PC-9 (cell line): ENCODE results near the gene RHOJ. TPM values are rescaled to one million over a fixed set of nuclear protein-coding genes. Genes with fewer than 3 reads are reported as not detected.

ENCODE experiments used
- BruUV-seq: library from RNA; stranded (reverse); fragments of 400-500 nt; replicated peaks from 2 replicates; lab custom pipeline; 2021; lab: Mats Ljungman, UMichigan
- CTCF ChIA-PET: fragments of 300-600 bp; sonication (Branson Sonifier 250); formaldehyde crosslinking; loops from one replicate; lab custom pipeline; 2022; ENCODE audit warnings: antibody characterized with exemption; lab: Charles Lee
- POLR2A ChIA-PET: fragments of 300-600 bp; sonication (Branson Sonifier 250); formaldehyde crosslinking; loops from one replicate; lab custom pipeline; 2022; ENCODE audit warnings: antibody characterized with exemption; ENCODE audit not compliant: unreplicated experiment; lab: Charles Lee
- DNase-seq, 2 experiments: peaks; one replicate each; pipeline versions ENCODE4 v3.0.0 to v3.0.0-alpha.2; 2015 to 2022; ENCODE audit warnings: mixed read lengths in 1 of 2
- H2AFZ ChIP-seq: fragments of 200-600 bp; sonication (generic); 2 replicates; pipeline ENCODE4 v1.8.1; 2017; ENCODE audit warnings: antibody characterized with exemption
- H3F3A ChIP-seq: fragments of 200-600 bp; sonication (generic); 2 replicates; pipeline ENCODE4 v1.8.1; 2017; ENCODE audit warnings: antibody characterized with exemption, mild to moderate bottlenecking, low read depth; ENCODE audit not compliant: insufficient read depth
- H3K27ac ChIP-seq: fragments of 200-600 bp; sonication (generic); 2 replicates; pipeline ENCODE4 v1.6.1; 2016; ENCODE audit warnings: mixed run types
- H3K27me3 ChIP-seq: fragments of 200-600 bp; sonication (generic); 2 replicates; pipeline ENCODE4 v1.6.1; 2016; ENCODE audit warnings: low read depth, mixed run types; ENCODE audit not compliant: insufficient read depth
- H3K36me3 ChIP-seq: fragments of 200-600 bp; sonication (generic); 2 replicates; pipeline ENCODE4 v1.6.1; 2016; ENCODE audit warnings: low read depth, mixed run types
- H3K4me1 ChIP-seq: fragments of 200-600 bp; sonication (generic); replicated peaks from 2 replicates; pipeline ENCODE4 v1.6.1; 2016; ENCODE audit warnings: mixed run types; ENCODE audit not compliant: insufficient read depth
- H3K4me2 ChIP-seq: fragments of 200-600 bp; sonication (generic); 2 replicates; pipeline ENCODE4 v1.6.1; 2017; ENCODE audit warnings: mixed run types
- H3K4me3 ChIP-seq: fragments of 200-600 bp; sonication (generic); 2 replicates; pipeline ENCODE4 v1.6.1; 2016; ENCODE audit warnings: mixed run types
- H3K79me2 ChIP-seq: fragments of 200-600 bp; sonication (generic); 2 replicates; pipeline ENCODE4 v1.6.1; 2017; ENCODE audit warnings: low read depth, mixed run types
- H3K9me2 ChIP-seq: fragments of 200-600 bp; sonication (generic); 2 replicates; pipeline ENCODE4 v1.8.1; 2017; ENCODE audit warnings: mild to moderate bottlenecking; ENCODE audit not compliant: insufficient read depth
- H3K9me3 ChIP-seq: fragments of 200-600 bp; sonication (generic); 2 replicates; pipeline ENCODE4 v1.8.1; 2016; ENCODE audit warnings: low read depth; ENCODE audit not compliant: insufficient read depth
- H4K20me1 ChIP-seq: fragments of 200-600 bp; sonication (generic); 2 replicates; pipeline ENCODE4 v1.8.1; 2017; ENCODE audit not compliant: insufficient read depth
- EZH2 ChIP-seq: fragments of 200-600 bp; sonication (generic); IDR thresholded peaks from 2 replicates; pipeline ENCODE4 v1.8.0; 2017; ENCODE audit warnings: antibody characterized with exemption, low read depth
- intact Hi-C: fragments of 100-400 bp; cut with micrococcal nuclease; formaldehyde crosslinking; loops from one replicate; pipeline ENCODE4 v1.10.0; 2022; ENCODE audit not compliant: unreplicated experiment
- total RNA-seq: library from RNA; stranded (reverse); gene quantifications from 2 replicates; pipeline ENCODE4 v1.2.3, GENCODE V29; 2021
- TF ChIP-seq, protein P1 (sequence below): fragments of 200-600 bp; sonication (generic); conservative IDR thresholded peaks from 2 replicates; pipeline ENCODE4 v1.6.1; 2017; ENCODE audit warnings: mixed run types, antibody characterized with exemption, mild to moderate bottlenecking, moderate library complexity

The RHOJ gene
- total RNA-seq, 1 experiment from 2014 or later, result not detected

DNA sequence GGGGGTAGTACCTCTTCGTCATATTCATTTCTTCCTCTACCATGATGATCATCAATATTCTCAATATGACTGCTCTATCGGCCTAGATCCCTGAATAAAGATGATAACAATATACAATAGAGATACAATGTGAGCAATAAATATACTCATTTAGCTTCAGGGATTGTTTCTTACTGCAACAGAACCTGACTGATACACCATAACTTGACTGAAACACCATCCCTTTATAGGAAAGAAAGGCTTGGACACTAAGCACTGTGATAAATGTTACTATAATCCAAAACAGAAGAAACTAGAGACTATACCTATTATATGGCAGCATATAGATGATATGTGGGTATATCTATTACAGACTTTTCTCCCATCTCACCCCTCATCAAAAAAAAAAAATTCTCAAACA, 1.2 kb upstream of the RHOJ start:
- CTCF ChIA-PET, result no interaction called here
- TF ChIP-seq EZH2, result no peak
- TF ChIP-seq, protein P1, sequence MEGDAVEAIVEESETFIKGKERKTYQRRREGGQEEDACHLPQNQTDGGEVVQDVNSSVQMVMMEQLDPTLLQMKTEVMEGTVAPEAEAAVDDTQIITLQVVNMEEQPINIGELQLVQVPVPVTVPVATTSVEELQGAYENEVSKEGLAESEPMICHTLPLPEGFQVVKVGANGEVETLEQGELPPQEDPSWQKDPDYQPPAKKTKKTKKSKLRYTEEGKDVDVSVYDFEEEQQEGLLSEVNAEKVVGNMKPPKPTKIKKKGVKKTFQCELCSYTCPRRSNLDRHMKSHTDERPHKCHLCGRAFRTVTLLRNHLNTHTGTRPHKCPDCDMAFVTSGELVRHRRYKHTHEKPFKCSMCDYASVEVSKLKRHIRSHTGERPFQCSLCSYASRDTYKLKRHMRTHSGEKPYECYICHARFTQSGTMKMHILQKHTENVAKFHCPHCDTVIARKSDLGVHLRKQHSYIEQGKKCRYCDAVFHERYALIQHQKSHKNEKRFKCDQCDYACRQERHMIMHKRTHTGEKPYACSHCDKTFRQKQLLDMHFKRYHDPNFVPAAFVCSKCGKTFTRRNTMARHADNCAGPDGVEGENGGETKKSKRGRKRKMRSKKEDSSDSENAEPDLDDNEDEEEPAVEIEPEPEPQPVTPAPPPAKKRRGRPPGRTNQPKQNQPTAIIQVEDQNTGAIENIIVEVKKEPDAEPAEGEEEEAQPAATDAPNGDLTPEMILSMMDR, result no peak
- intact Hi-C loops, result no loop called here
- Histone ChIP-seq H4K20me1 (no peaks in the 10 kb centered on the region), H3K4me2 (no peak overlapping the region), H3K27ac (no peak overlapping the region), H2AFZ (no peak overlapping the region), H3K27me3 (no peaks in the 10 kb centered on the region), H3K9me2 (0 out of 2 replicates have a peak, but pooled peaks cover 5% of the 10 kb centered on the region), H3K4me3 (no peak overlapping the region), H3K9me3 (no peaks in the 10 kb centered on the region), H3K79me2 (no peaks in the 10 kb centered on the region), H3K36me3 (no peaks in the 10 kb centered on the region), H3K4me1 (no peaks in the 10 kb centered on the region), H3F3A (no peaks in the 10 kb centered on the region)
- BruUV-seq, result no TSS peak
- POLR2A ChIA-PET, result no interaction called here
- no peak for DNase-seq

DNA sequence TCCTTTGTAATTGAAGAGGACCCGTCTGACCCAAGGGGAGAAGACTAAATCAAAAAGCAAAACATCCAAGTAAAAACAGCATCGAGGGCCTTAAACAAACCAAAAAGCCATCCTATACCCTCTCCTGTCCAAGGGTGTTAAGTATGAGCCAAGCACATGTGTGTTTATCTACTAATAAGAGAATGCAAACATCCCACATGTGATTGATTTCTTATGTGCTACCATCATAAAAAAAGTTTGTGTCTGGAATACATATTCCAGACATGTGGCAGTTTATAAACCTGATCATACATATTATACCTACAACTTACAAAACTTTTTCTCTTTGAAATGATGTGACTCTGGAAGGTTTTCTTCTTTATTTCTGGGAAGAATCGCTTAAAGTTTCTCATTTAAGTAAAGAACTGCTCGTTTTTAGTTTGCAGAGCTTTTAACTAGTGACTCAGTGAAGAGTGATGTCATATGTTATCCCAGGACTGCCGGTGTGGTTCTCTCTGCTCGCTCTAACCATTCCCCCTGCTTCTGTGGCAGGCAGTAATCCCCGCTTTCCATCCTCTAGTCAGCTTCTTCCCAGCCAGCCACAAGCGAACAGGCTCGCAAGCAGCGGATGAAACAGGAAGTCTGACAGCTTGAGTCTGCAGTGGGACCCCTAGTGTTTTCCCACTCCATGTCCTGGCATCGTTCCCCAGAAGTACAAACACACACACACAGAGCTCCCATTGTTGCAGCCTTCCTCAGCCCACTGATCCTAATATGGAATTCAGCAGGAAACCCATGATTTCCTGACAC, 431 bp upstream of the RHOJ start:
- ChIA-PET CTCF (no interaction called here), POLR2A (interaction anchor here (0.6 kb wide), 2 partner anchors 388 to 510 kb away, joined by 3 to 13 read pairs; no protein-coding TSS in a partner anchor)
- Histone ChIP-seq H3K9me3 (no peaks in the 10 kb centered on the region), H4K20me1 (no peaks in the 10 kb centered on the region), H3K27ac (no peak overlapping the region), H3K27me3 (no peaks in the 10 kb centered on the region), H3K4me2 (no peak overlapping the region), H3K9me2 (0 out of 2 replicates have a peak, but pooled peaks cover 5% of the 10 kb centered on the region), H3K4me3 (no peak overlapping the region), H3K4me1 (no peaks in the 10 kb centered on the region), H3K36me3 (no peaks in the 10 kb centered on the region), H3K79me2 (no peaks in the 10 kb centered on the region), H2AFZ (no peak overlapping the region), H3F3A (no peaks in the 10 kb centered on the region)
- TF ChIP-seq, protein P1, result no peak
- TF ChIP-seq EZH2, result no peak
- peak in 1 of 2 experiments; percentile 28 for DNase-seq
- intact Hi-C loops, result no loop called here
- BruUV-seq, result no TSS peak

DNA sequence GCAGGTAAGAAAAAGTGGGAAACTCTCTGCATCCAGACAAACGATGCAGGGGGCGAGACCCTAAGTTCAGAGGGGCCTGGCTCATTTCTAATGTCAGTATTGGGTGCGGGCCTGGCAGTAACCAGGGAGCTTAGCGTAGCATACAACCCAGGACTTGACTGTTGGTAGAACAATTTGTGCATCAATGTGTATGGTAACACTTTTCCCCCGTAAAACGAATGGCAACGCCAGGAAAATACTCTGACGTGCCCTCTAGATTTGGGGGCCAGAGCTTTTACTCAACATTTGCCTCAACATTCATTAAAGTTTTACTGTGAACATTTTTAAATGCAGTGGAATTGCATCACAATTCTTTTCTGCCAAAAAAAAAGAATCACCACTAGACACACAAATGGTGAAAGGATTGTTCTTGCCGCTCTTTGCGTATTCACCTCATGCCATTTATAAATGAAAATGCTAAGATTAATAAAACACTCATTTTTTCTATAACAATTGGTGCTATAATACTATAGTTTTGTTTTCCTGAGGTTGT, 867 bp downstream of the RHOJ start:
- no peak overlapping the region for H2AFZ ChIP-seq
- H3K9me3 ChIP-seq, result no peaks in the 10 kb centered on the region
- H3K4me3 ChIP-seq, result no peak overlapping the region
- no peaks in the 10 kb centered on the region for H3K36me3 ChIP-seq
- TF ChIP-seq, protein P1, result no peak
- no peak for TF ChIP-seq EZH2
- intact Hi-C loops, result no loop called here
- no peak overlapping the region for H3K4me2 ChIP-seq
- no peak for DNase-seq
- no peaks in the 10 kb centered on the region for H3K27me3 ChIP-seq
- H4K20me1 ChIP-seq, result no peaks in the 10 kb centered on the region
- BruUV-seq, result no TSS peak
- H3K27ac ChIP-seq, result no peak overlapping the region
- ChIA-PET CTCF (no interaction called here), POLR2A (no interaction called here)
- 0 out of 2 replicates have a peak, but pooled peaks cover 5% of the 10 kb centered on the region for H3K9me2 ChIP-seq
- no peaks in the 10 kb centered on the region for H3F3A ChIP-seq
- H3K4me1 ChIP-seq, result no peaks in the 10 kb centered on the region
- H3K79me2 ChIP-seq, result no peaks in the 10 kb centered on the region
